Activated naive CD4-positive, alpha-beta T cell treated with anti-CD3 and anti-CD28 coated beads for 36 hours (primary cell): Measurements from ENCODE around the gene PPP1R3G. TPM values are rescaled to one million over a fixed set of nuclear protein-coding genes. Genes with fewer than 3 reads are reported as not detected.

Source experiments
- CTCF ChIA-PET: fragments of 350-600 bp; sonication (Branson Sonifier 250); formaldehyde crosslinking; loops from one replicate; lab custom pipeline; 2021; ENCODE audit warnings: antibody characterized with exemption; lab: Charles Lee
- DNase-seq: peaks from one replicate; pipeline ENCODE4 v3.0.0-alpha.2; 2020
- H3K27ac Mint-ChIP-seq: one replicate; pipeline ENCODE4 v1.8.0; 2021; ENCODE audit warnings: mild to moderate bottlenecking, mixed read lengths
- H3K27me3 Mint-ChIP-seq: one replicate; pipeline ENCODE4 v1.8.0; 2021; ENCODE audit warnings: low read depth, mixed read lengths
- H3K36me3 Mint-ChIP-seq: one replicate; pipeline ENCODE4 v1.8.0; 2021; ENCODE audit warnings: low read depth, mixed read lengths
- H3K4me1 Mint-ChIP-seq: one replicate; pipeline ENCODE4 v1.8.0; 2021; ENCODE audit warnings: low read depth, mixed read lengths
- H3K4me3 Mint-ChIP-seq: one replicate; pipeline ENCODE4 v1.8.0; 2021; ENCODE audit warnings: mild to moderate bottlenecking, moderate library complexity, mixed read lengths
- H3K9me3 Mint-ChIP-seq: one replicate; pipeline ENCODE4 v1.8.0; 2021; ENCODE audit warnings: mixed read lengths
- intact Hi-C: fragments of 100-400 bp; cut with micrococcal nuclease; formaldehyde crosslinking; loops from one replicate; pipeline ENCODE4 v1.15.1; 2023
- total RNA-seq, 2 experiments: library from RNA; stranded (reverse); gene quantifications; one replicate each; pipeline ENCODE4 v1.2.3, GENCODE V29; 2021

Gene PPP1R3G
- total RNA-seq, 2 experiments from 2014 or later: not detected

DNA sequence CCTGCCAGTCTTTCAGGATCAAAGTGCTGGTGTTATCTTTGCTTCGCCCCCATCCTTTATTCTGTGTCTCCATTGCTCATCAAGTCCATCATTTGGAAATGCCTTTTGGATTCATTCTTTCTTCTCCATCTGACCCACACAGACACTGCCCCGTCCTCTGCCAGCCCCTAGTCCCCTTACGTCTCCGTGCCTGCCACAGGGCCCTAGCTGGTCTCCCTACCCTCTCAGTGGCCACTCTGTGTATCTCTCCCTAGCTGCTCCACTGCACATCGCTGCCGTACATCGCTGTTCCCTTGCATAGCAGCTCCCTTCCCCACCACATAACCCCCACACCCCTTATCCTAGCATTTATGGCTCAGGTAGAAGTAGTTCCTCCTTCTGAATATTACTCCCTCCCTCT, 15.7 kb downstream of the PPP1R3G start:
- intact Hi-C loops: no loop called here
- H3K9me3 Mint-ChIP-seq: no peaks in the 10 kb centered on the region
- H3K27ac Mint-ChIP-seq: no peak overlapping the region
- no peak overlapping the region for H3K4me3 Mint-ChIP-seq
- no peaks in the 10 kb centered on the region for H3K4me1 Mint-ChIP-seq
- peaks cover 2% of the 10 kb centered on the region for H3K36me3 Mint-ChIP-seq
- CTCF ChIA-PET: no interaction called here
- no peaks in the 10 kb centered on the region for H3K27me3 Mint-ChIP-seq
- DNase-seq: no peak

GRCh38 chr6:5102267-5102970, 17.3 kb downstream of the PPP1R3G start:
- CTCF ChIA-PET: no interaction called here

DNA sequence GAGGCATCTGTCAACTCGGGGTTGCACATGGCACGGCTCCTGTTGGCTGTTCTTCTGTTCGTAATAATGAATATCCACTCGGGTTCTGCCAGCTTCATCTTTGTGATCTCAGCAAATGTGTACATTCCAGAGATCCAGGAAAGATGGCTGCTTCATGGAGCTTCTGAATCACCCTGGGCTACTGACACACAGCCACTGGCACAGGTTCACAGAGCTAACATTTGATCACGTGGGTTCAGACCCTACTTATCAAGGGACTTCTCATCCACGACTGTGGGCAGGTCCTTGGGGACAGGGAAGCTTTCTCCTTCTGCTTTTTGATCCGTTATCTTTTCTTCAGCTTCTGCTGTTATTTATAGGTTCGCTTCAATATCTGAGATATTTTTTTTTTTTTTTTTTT, 18.1 kb downstream of the PPP1R3G start:
- CTCF ChIA-PET: interaction anchor here (0.7 kb wide), 1 partner anchor 520 kb away, joined by 3 read pairs; no protein-coding TSS in a partner anchor
- intact Hi-C loops: no loop called here

More at GRCh38 chr6:5102267-5102970, 17.3 kb downstream of the PPP1R3G start:
- no peaks in the 10 kb centered on the region for H3K4me1 Mint-ChIP-seq
- intact Hi-C loops: no loop called here
- H3K27ac Mint-ChIP-seq: no peak overlapping the region
- H3K4me3 Mint-ChIP-seq: no peak overlapping the region
- DNase-seq: no peak
- peaks cover 5% of the 10 kb centered on the region for H3K36me3 Mint-ChIP-seq
- H3K27me3 Mint-ChIP-seq: no peaks in the 10 kb centered on the region
- H3K9me3 Mint-ChIP-seq: no peaks in the 10 kb centered on the region

GRCh38 chr6:5104667-5105066, 19.5 kb downstream of the PPP1R3G start:
- Mint-ChIP-seq H3K36me3 (peaks cover 8% of the 10 kb centered on the region), H3K27me3 (no peaks in the 10 kb centered on the region), H3K9me3 (no peaks in the 10 kb centered on the region), H3K4me3 (no peak overlapping the region), H3K27ac (no peak overlapping the region), H3K4me1 (no peaks in the 10 kb centered on the region)
- intact Hi-C loops: no loop called here
- no peak for DNase-seq
- CTCF ChIA-PET: no interaction called here

More for the DNA sequence above, 18.1 kb downstream of the PPP1R3G start:
- no peaks in the 10 kb centered on the region for H3K4me1 Mint-ChIP-seq
- no peaks in the 10 kb centered on the region for H3K27me3 Mint-ChIP-seq
- DNase-seq: no peak
- H3K36me3 Mint-ChIP-seq: peaks cover 7% of the 10 kb centered on the region
- H3K27ac Mint-ChIP-seq: no peak overlapping the region
- H3K9me3 Mint-ChIP-seq: no peaks in the 10 kb centered on the region
- H3K4me3 Mint-ChIP-seq: no peak overlapping the region

DNA sequence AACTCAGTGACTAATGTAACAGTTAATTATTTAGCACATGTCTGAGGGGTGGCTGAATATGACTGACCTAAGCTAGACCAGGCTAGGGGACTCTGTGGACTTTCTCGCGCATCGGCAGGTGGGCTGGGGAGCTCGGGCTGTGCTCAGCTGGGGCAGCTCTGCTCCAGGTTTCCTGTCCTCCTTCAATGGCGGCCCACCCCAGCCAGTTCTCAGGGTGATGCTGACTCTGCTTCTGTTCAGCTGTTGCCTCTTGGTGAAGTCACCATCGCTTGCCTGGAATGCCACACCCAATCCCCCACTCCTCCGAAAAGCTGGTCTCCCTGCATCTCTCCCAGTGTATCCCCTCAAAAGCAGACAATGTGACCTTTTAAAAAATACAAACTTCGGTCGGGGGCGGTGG, 20.0 kb downstream of the PPP1R3G start:
- DNase-seq: no peak
- Mint-ChIP-seq H3K27me3 (no peaks in the 10 kb centered on the region), H3K9me3 (no peaks in the 10 kb centered on the region), H3K27ac (no peak overlapping the region), H3K4me3 (no peak overlapping the region), H3K36me3 (peaks cover 8% of the 10 kb centered on the region), H3K4me1 (no peaks in the 10 kb centered on the region)
- intact Hi-C loops: no loop called here
- CTCF ChIA-PET: no interaction called here

DNA sequence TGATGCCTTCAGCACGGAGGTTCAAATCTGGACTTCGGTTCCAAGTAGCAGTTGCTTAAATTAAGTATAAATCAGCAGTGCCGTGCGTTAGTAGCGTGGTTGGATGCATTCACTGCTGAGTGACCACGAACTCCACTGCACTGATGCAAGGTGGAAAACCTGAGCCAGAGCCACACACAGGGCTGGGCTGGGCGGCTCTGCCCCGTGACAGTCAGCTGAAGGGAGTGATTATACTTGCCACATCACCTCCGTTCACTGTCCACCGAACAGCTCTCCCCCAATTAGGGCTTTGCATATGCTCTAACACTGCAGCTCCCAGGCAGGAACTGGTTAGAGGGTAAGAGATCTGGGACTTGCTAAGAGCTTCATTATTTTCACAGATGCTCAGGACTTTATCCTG, 22.2 kb downstream of the PPP1R3G start:
- Mint-ChIP-seq H3K27me3 (no peaks in the 10 kb centered on the region), H3K27ac (no peak overlapping the region), H3K9me3 (no peaks in the 10 kb centered on the region), H3K4me1 (no peaks in the 10 kb centered on the region), H3K4me3 (no peak overlapping the region), H3K36me3 (peaks cover 10% of the 10 kb centered on the region)
- intact Hi-C loops: no loop called here
- DNase-seq: no peak
- CTCF ChIA-PET: no interaction called here

DNA sequence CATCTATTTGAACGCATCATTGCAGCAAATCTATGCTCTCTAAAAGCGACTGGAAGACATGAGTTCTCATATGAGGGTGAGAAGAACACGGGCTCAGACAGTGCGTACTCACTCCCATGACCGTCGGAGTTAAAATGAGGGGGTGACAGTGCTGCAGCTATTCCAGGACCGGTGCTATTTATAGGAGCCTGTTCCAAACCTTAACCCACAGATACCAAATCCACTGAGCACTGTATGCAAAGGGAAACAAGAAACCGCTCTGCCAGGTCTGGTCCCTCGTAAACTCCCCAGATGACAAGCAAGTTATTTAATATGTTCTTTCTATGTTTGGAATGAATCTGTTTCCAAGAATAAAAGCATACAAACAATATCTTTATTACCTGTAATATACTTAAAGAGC, 22.9 kb downstream of the PPP1R3G start:
- DNase-seq: no peak
- Mint-ChIP-seq H3K4me1 (no peaks in the 10 kb centered on the region), H3K27me3 (no peaks in the 10 kb centered on the region)

GRCh38 chr6:5108536-5109150, 23.5 kb downstream of the PPP1R3G start:
- Mint-ChIP-seq H3K36me3 (peaks cover 14% of the 10 kb centered on the region), H3K9me3 (no peaks in the 10 kb centered on the region), H3K27ac (no peak overlapping the region), H3K27me3 (no peaks in the 10 kb centered on the region), H3K4me1 (no peaks in the 10 kb centered on the region), H3K4me3 (no peak overlapping the region)
- CTCF ChIA-PET: no interaction called here
- no peak for DNase-seq
- intact Hi-C loops: no loop called here

More for the DNA sequence above, 22.9 kb downstream of the PPP1R3G start:
- intact Hi-C loops: no loop called here
- CTCF ChIA-PET: no interaction called here
- H3K9me3 Mint-ChIP-seq: no peaks in the 10 kb centered on the region
- H3K36me3 Mint-ChIP-seq: peaks cover 14% of the 10 kb centered on the region
- no peak overlapping the region for H3K4me3 Mint-ChIP-seq
- no peak overlapping the region for H3K27ac Mint-ChIP-seq

- CTCF ChIA-PET: no interaction called here
- no peaks in the 10 kb centered on the region for H3K27me3 Mint-ChIP-seq
- H3K9me3 Mint-ChIP-seq: no peaks in the 10 kb centered on the region
- H3K36me3 Mint-ChIP-seq: peaks cover 12% of the 10 kb centered on the region
- DNase-seq: no peak
- no peaks in the 10 kb centered on the region for H3K4me1 Mint-ChIP-seq
- intact Hi-C loops: no loop called here
- H3K4me3 Mint-ChIP-seq: no peak overlapping the region
- no peak overlapping the region for H3K27ac Mint-ChIP-seq
Observed at GRCh38 chr6:5109436-5109835, 24.3 kb downstream of the PPP1R3G start.

- CTCF ChIA-PET: no interaction called here
- Mint-ChIP-seq H3K27me3 (no peaks in the 10 kb centered on the region), H3K4me1 (no peaks in the 10 kb centered on the region), H3K9me3 (no peaks in the 10 kb centered on the region), H3K36me3 (peaks cover 12% of the 10 kb centered on the region), H3K27ac (no peak overlapping the region), H3K4me3 (no peak overlapping the region)
- DNase-seq: no peak
- intact Hi-C loops: no loop called here
Observed at GRCh38 chr6:5110246-5110645, 25.1 kb downstream of the PPP1R3G start.

DNA sequence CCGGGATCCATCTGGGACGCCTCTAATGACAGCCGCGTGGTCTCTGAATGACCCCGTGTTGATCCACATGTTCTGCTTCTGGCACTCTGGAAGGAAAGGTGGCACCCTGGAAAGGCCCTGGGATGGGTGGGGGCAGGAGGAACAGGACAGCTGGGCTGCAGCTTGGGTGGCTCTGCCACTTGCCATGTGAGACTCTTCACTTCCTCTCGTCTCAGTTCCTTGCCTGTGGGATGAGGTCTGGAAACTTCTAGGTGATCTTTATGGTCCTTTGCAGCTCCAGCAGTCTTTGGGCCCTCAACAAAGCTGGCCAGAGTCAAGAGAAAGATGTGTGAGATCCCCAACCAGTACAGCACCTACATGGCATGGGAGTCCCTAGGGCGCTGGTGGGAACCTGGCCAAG, 26.5 kb downstream of the PPP1R3G start:
- Mint-ChIP-seq H3K4me3 (no peak overlapping the region), H3K27me3 (no peaks in the 10 kb centered on the region), H3K9me3 (no peaks in the 10 kb centered on the region), H3K27ac (no peak overlapping the region), H3K36me3 (peaks cover 9% of the 10 kb centered on the region), H3K4me1 (no peaks in the 10 kb centered on the region)
- DNase-seq: no peak
- CTCF ChIA-PET: no interaction called here
- intact Hi-C loops: no loop called here

GRCh38 chr6:5112066-5112799, 27.1 kb downstream of the PPP1R3G start:
- intact Hi-C loops: no loop called here
- H3K4me3 Mint-ChIP-seq: no peak overlapping the region
- no peaks in the 10 kb centered on the region for H3K27me3 Mint-ChIP-seq
- no peaks in the 10 kb centered on the region for H3K9me3 Mint-ChIP-seq
- no peak overlapping the region for H3K27ac Mint-ChIP-seq
- peaks cover 9% of the 10 kb centered on the region for H3K36me3 Mint-ChIP-seq
- no peak for DNase-seq
- CTCF ChIA-PET: no interaction called here
- H3K4me1 Mint-ChIP-seq: no peaks in the 10 kb centered on the region
